GM13976 (cell line): Measurements from ENCODE around the gene LRRN3.

Experiments
- DNase-seq: peaks from one replicate; pipeline ENCODE4 v3.0.0; 2012; ENCODE audit warnings: low spot score
- in situ Hi-C: fragments of 300-500 bp; cut with MboI; formaldehyde crosslinking; loops from one replicate; pipeline ENCODE4 v1.12.0; 2022; ENCODE audit warnings: low sequenced_read_pairs, mixed read lengths, inconsistent platforms; ENCODE audit not compliant: unreplicated experiment
- TF ChIP-seq, protein P1 (sequence below): IDR thresholded peaks from 2 replicates; pipeline ENCODE4 v1.5.1; 2012; ENCODE audit warnings: borderline replicate concordance, mild to moderate bottlenecking; ENCODE audit not compliant: insufficient read depth; ENCODE audit errors: extremely low read depth, missing control alignments, control extremely low read depth

The LRRN3 gene

DNA sequence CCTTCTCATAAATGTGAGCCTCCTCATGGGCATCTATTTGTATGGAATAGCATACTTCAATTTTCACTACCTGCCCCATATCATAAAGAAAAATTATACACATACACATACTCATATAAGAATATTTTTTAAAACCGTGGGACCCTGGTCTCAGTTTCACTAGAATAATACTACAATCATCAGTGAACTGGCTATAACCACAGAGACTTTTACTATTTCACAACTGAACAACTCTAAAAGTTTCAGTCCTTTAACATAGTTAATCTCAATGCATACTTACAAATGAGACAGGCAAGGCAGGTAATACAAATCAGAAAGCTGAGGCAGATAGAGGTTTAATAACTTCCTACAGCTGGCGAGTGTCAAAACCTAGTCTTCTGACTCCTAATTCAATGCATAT, 83.1 kb downstream of the LRRN3 start:
- DNase-seq = no peak
- in situ Hi-C loops = no loop called here
- TF ChIP-seq, protein P1, sequence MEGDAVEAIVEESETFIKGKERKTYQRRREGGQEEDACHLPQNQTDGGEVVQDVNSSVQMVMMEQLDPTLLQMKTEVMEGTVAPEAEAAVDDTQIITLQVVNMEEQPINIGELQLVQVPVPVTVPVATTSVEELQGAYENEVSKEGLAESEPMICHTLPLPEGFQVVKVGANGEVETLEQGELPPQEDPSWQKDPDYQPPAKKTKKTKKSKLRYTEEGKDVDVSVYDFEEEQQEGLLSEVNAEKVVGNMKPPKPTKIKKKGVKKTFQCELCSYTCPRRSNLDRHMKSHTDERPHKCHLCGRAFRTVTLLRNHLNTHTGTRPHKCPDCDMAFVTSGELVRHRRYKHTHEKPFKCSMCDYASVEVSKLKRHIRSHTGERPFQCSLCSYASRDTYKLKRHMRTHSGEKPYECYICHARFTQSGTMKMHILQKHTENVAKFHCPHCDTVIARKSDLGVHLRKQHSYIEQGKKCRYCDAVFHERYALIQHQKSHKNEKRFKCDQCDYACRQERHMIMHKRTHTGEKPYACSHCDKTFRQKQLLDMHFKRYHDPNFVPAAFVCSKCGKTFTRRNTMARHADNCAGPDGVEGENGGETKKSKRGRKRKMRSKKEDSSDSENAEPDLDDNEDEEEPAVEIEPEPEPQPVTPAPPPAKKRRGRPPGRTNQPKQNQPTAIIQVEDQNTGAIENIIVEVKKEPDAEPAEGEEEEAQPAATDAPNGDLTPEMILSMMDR = no peak

DNA sequence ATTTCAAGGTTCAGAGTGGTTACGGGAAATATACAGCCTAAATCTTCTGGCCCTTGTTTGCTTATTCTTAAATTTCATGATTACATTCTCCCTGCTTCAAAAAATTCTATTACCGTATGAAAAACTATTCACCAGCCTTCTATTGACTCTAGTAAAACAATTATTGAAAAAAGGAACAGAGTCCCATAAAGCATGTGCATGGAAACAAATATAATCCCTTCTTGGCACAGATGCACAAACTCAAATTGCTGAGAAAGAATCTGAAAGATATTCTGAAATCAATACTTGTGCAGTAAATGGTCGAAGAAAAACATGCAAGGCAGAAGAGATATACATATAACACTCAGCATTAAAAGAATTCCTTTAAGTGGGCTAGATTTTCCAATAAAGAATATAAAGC, 83.6 kb downstream of the LRRN3 start:
- DNase-seq = no peak
- in situ Hi-C loops = no loop called here
- TF ChIP-seq, protein P1 = no peak
